SK-N-SH (cell line): ENCODE results near the gene ANKRD44. TPM values are rescaled to one million over a fixed set of nuclear protein-coding genes. Genes with fewer than 3 reads are reported as not detected.

Source experiments
- CTCF ChIA-PET: fragments of 300-600, 350-600 bp; formaldehyde crosslinking; extraction: SDS; loops from one replicate; lab custom pipeline; 2021; lab: Yijun Ruan, JAX
- POLR2A ChIA-PET: fragments of 350-600 bp; sonication (Branson Sonifier 250); formaldehyde crosslinking; extraction: SDS; loops from one replicate; lab custom pipeline; 2020; ENCODE audit warnings: antibody characterized with exemption, inconsistent platforms; lab: Yijun Ruan, JAX
- DNase-seq: peaks from one replicate; pipeline ENCODE4 v3.0.0; 2012
- H2AFZ ChIP-seq: fragments of 200-600 bp; sonication (generic); 2 replicates; pipeline ENCODE4 v1.8.1; 2016; ENCODE audit warnings: antibody characterized with exemption, mild to moderate bottlenecking, low read depth
- H3F3A ChIP-seq: fragments of 200-600 bp; sonication (generic); replicated peaks from 2 replicates; pipeline ENCODE3; 2016; ENCODE audit warnings: antibody characterized with exemption, mild to moderate bottlenecking; ENCODE audit not compliant: insufficient read depth
- H3K27ac ChIP-seq, 2 experiments: fragments of 200-500 bp in 1 of 2; fragments of 200-600 bp in 1 of 2; sonication (Bioruptor generic) in 1 of 2; sonication (generic), shearing (Covaris generic) in 1 of 2; 2 replicates each; pipeline versions ENCODE4 v1.5.1 to v1.6.1; 2014 to 2016; ENCODE audit warnings: low read depth in 2 of 2, inconsistent platforms in 1 of 2, low read length in 1 of 2, mild to moderate bottlenecking in 1 of 2, mixed read lengths in 1 of 2
- H3K27me3 ChIP-seq: fragments of 200-600 bp; sonication (generic), shearing (Covaris generic); 2 replicates; pipeline ENCODE4 v1.6.1; 2016; ENCODE audit warnings: mixed run types; ENCODE audit not compliant: insufficient read depth
- H3K36me3 ChIP-seq, 2 experiments: fragments of 200-500 bp in 1 of 2; fragments of 200-600 bp in 1 of 2; sonication (Bioruptor generic) in 1 of 2; sonication (generic) in 1 of 2; replicated peaks in 1 of 2; 2 replicates each; pipeline versions ENCODE3 to v1.5.1; 2014 to 2016; ENCODE audit warnings: low read length in 1 of 2, mild to moderate bottlenecking in 1 of 2; ENCODE audit not compliant: insufficient read depth in 2 of 2, control insufficient read depth in 1 of 2
- H3K4me1 ChIP-seq, 2 experiments: fragments of 200-500 bp in 1 of 2; fragments of 200-600 bp in 1 of 2; sonication (Bioruptor generic) in 1 of 2; sonication (generic), shearing (Covaris generic) in 1 of 2; 2 replicates each; pipeline versions ENCODE4 v1.5.1 to v1.6.1; 2014 to 2016; ENCODE audit warnings: low read depth in 1 of 2, low read length in 1 of 2, mixed run types in 1 of 2; ENCODE audit not compliant: insufficient read depth in 2 of 2, control insufficient read depth in 1 of 2
- H3K4me2 ChIP-seq: fragments of 200-600 bp; sonication (generic), shearing (Covaris generic); 2 replicates; pipeline ENCODE4 v1.6.1; 2017; ENCODE audit warnings: mixed run types
- H3K4me3 ChIP-seq, 2 experiments: fragments of 200-500 bp in 1 of 2; fragments of 200-600 bp in 1 of 2; sonication (Bioruptor generic) in 1 of 2; sonication (generic), shearing (Covaris generic) in 1 of 2; 2 replicates each; pipeline versions ENCODE4 v1.5.1 to v1.8.1; 2014 to 2016; ENCODE audit warnings: low read depth in 2 of 2, inconsistent platforms in 1 of 2, low read length in 1 of 2, mild to moderate bottlenecking in 1 of 2, mixed read lengths in 1 of 2, moderate library complexity in 1 of 2
- H3K79me2 ChIP-seq: fragments of 200-600 bp; sonication (generic); 2 replicates; pipeline ENCODE4 v1.8.1; 2017; ENCODE audit warnings: mild to moderate bottlenecking; ENCODE audit not compliant: insufficient read depth
- H3K9ac ChIP-seq: fragments of 200-600 bp; sonication (generic); 2 replicates; pipeline ENCODE4 v1.6.1; 2017; ENCODE audit warnings: mixed run types
- H3K9me2 ChIP-seq: fragments of 200-600 bp; sonication (generic); 2 replicates; pipeline ENCODE4 v1.6.1; 2017; ENCODE audit warnings: mixed run types
- H3K9me3 ChIP-seq: fragments of 200-600 bp; sonication (generic); 2 replicates; pipeline ENCODE4 v1.6.1; 2017; ENCODE audit warnings: mixed run types, mild to moderate bottlenecking, moderate library complexity
- H4K20me1 ChIP-seq: fragments of 200-600 bp; sonication (generic); 2 replicates; pipeline ENCODE4 v1.6.1; 2017; ENCODE audit warnings: mild to moderate bottlenecking, mixed run types; ENCODE audit not compliant: insufficient read depth
- CTCF ChIP-seq: fragments of 200-600 bp; sonication (generic); IDR thresholded peaks from 2 replicates; pipeline ENCODE4 v1.6.1; 2017; ENCODE audit warnings: antibody characterized with exemption, mild to moderate bottlenecking, moderate library complexity
- ELF1 ChIP-seq: IDR thresholded peaks from 2 replicates; pipeline ENCODE4 v1.4.0; 2012
- FOSL2 ChIP-seq: IDR thresholded peaks from 2 replicates; pipeline ENCODE4 v1.4.0; 2012; ENCODE audit warnings: low read depth, mild to moderate bottlenecking, moderate library complexity, borderline replicate concordance
- GATA2 ChIP-seq: sonication (generic); formaldehyde crosslinking; IDR thresholded peaks from 2 replicates; pipeline ENCODE4 v1.5.0; 2020; ENCODE audit warnings: mild to moderate bottlenecking, missing genetic modification reagents
- JUND ChIP-seq: IDR thresholded peaks from 2 replicates; pipeline ENCODE4 v1.4.0; 2012
- MAX ChIP-seq: IDR thresholded peaks from 2 replicates; pipeline ENCODE4 v1.4.0; 2012; ENCODE audit warnings: low read depth
- NRF1 ChIP-seq: IDR thresholded peaks from 2 replicates; pipeline ENCODE4 v1.6.1; 2012; ENCODE audit warnings: low read depth, mild to moderate bottlenecking, low read length
- PBX3 ChIP-seq: IDR thresholded peaks from 2 replicates; pipeline ENCODE4; 2012
- RXRA ChIP-seq: IDR thresholded peaks from 2 replicates; pipeline ENCODE4 v1.4.0; 2012; ENCODE audit warnings: low read depth, mild to moderate bottlenecking, borderline replicate concordance
- SIN3A ChIP-seq: IDR thresholded peaks from 2 replicates; pipeline ENCODE4 v1.6.1; 2012; ENCODE audit warnings: low read depth, mild to moderate bottlenecking, low read length, moderate library complexity, borderline replicate concordance
- SMC3 ChIP-seq: IDR thresholded peaks from 2 replicates; pipeline ENCODE4 v1.6.1; 2012; ENCODE audit warnings: low read depth, low read length, improper control_type of control experiment
- TAF1 ChIP-seq: IDR thresholded peaks from 2 replicates; pipeline ENCODE4 v1.6.1; 2012; ENCODE audit warnings: low read depth, mild to moderate bottlenecking, low read length, moderate library complexity, borderline replicate concordance
- USF2 ChIP-seq: fragments of 150-350 bp; IDR thresholded peaks from 2 replicates; pipeline ENCODE4 v1.6.1; 2017; ENCODE audit warnings: antibody characterized with exemption, low read length, low read depth, borderline replicate concordance
- YY1 ChIP-seq: IDR thresholded peaks from 2 replicates; pipeline ENCODE4 v1.4.0; 2012; ENCODE audit warnings: low read depth, mild to moderate bottlenecking
- ZBTB33 ChIP-seq: IDR thresholded peaks from 2 replicates; pipeline ENCODE4 v1.4.0; 2012; ENCODE audit warnings: low read depth, borderline replicate concordance
- WGBS: methylation state at CpG from one replicate; pipeline ENCODE4 v1.1.6; 2017; ENCODE audit warnings: low lambda C conversion rate; 5-methylcytosine and 5-hydroxymethylcytosine counted together
- polyA plus RNA-seq, 3 experiments: library from polyadenylated mRNA; depleted of rRNA; stranded (reverse); fragments of >200 nt; gene quantifications; 2 replicates each; pipeline ENCODE4 v1.2.3, GENCODE V29; 2012

Gene ANKRD44
- polyA plus RNA-seq, 1 of the 3 experiments (the other 2 are of a cell fraction): 12.5 TPM

GRCh38 chr2:197126630-197127352, 183.8 kb downstream of the ANKRD44 start:
- no peak overlapping the region for H3K9ac ChIP-seq
- H3K4me1 ChIP-seq: no peaks in the 10 kb centered on the region; a peak in 1 of 4 replicates
- H3K79me2 ChIP-seq: no peaks in the 10 kb centered on the region
- H3K4me3 ChIP-seq: no peak overlapping the region
- H3K27ac ChIP-seq: no peak overlapping the region
- no peak for DNase-seq
- H3K9me3 ChIP-seq: 0 out of 2 replicates have a peak, but pooled peaks cover 4% of the 10 kb centered on the region
- H3F3A ChIP-seq: no peaks in the 10 kb centered on the region
- ChIA-PET CTCF (interaction anchor here (0.6 to 2.1 kb wide), 7 partner anchors 10 to 243 kb away, joined by 3 to 12 read pairs (median 3); no protein-coding TSS in a partner anchor), POLR2A (interaction anchor here (0.8 kb wide), 1 partner anchor 13 kb away, joined by 3 read pairs; no protein-coding TSS in a partner anchor)
- no peak overlapping the region for H2AFZ ChIP-seq
- H3K4me2 ChIP-seq: no peak overlapping the region
- no peaks in the 10 kb centered on the region for H3K36me3 ChIP-seq
- H3K27me3 ChIP-seq: no peaks in the 10 kb centered on the region
- no peaks in the 10 kb centered on the region for H3K9me2 ChIP-seq
- no peak for TF ChIP-seq ELF1
- no peak for TF ChIP-seq MAX
- no peak for TF ChIP-seq PBX3
- no peak for TF ChIP-seq GATA2
- no peak for TF ChIP-seq NRF1
- TF ChIP-seq RXRA: no peak
- no peak for TF ChIP-seq TAF1
- TF ChIP-seq YY1: no peak
- TF ChIP-seq JUND: no peak
- TF ChIP-seq SMC3: no peak
- TF ChIP-seq FOSL2: no peak
- TF ChIP-seq SIN3A: no peak
- no peak for TF ChIP-seq ZBTB33
- no peak for TF ChIP-seq USF2
- no peak for TF ChIP-seq CTCF
- WGBS: 95% methylated on average over 7 of the region's 7 CpGs
- H4K20me1 ChIP-seq: no peaks in the 10 kb centered on the region
